Testis (tissue), 3 donors: Measurements from ENCODE around the gene PLA2R1. TPM values are rescaled to one million over a fixed set of nuclear protein-coding genes. Genes with fewer than 3 reads are reported as not detected.

Experiments
- DNase-seq: peaks from one replicate; pipeline ENCODE4 v3.0.0-alpha.2; 2019
- H3K27ac ChIP-seq, 2 donors: fragments of 200-600 bp; sonication (generic); one replicate each; pipeline ENCODE4 v1.5.1; 2019
- H3K27me3 ChIP-seq: fragments of 200-600 bp; sonication (generic); one replicate; pipeline ENCODE4 v1.5.1; 2019
- H3K36me3 ChIP-seq: fragments of 200-600 bp; sonication (generic); one replicate; pipeline ENCODE4 v1.5.1; 2017; ENCODE audit warnings: low read depth; ENCODE audit errors: missing control alignments
- H3K4me1 ChIP-seq: fragments of 200-600 bp; sonication (generic); one replicate; pipeline ENCODE4 v1.5.1; 2019
- H3K4me3 ChIP-seq, 2 donors: fragments of 200-600 bp; sonication (generic); one replicate each; pipeline ENCODE4 v1.5.1; 2017 to 2019
- H3K9me3 ChIP-seq: fragments of 200-600 bp; sonication (generic); one replicate; pipeline ENCODE4 v1.5.1; 2017
- POLR2A ChIP-seq: fragments of 450-650 bp; IDR thresholded peaks from one replicate; pipeline ENCODE4 v1.6.1; 2017; ENCODE audit warnings: antibody characterized with exemption, mild to moderate bottlenecking, moderate library complexity
- WGBS, 2 donors: methylation state at CpG; one replicate each; pipeline ENCODE4 v1.1.5; 2018; 5-methylcytosine and 5-hydroxymethylcytosine counted together
- intact Hi-C: fragments of 100-400 bp; cut with DNase I; formaldehyde crosslinking; loops from one replicate; pipeline ENCODE4 v1.15.1; 2023; ENCODE audit warnings: low total_unique reads
- polyA plus RNA-seq: library from polyadenylated mRNA; stranded (reverse); fragments of 350-450 nt; fragmentation: Illumina TruSeq; extraction: RNeasy Lipid Tissue Mini Kit (QIAGEN cat#74804); gene quantifications from one replicate; pipeline ENCODE4 v1.2.3, GENCODE V29; 2014; ENCODE audit warnings: low read depth, low replicate concordance; ENCODE audit not compliant: insufficient read depth
- total RNA-seq, 2 donors: library from RNA; depleted of rRNA; stranded (reverse); fragments of >200 nt; gene quantifications; one replicate each; pipeline ENCODE4 v1.2.3, GENCODE V29; 2016
- TF ChIP-seq, protein P1 (sequence below), 3 experiments: fragments of 450-650 bp in 2 of 3; fragments of 200-600 bp in 1 of 3; sonication (generic) in 1 of 3; IDR thresholded peaks; one replicate each; pipeline ENCODE4 v1.5.1; 2016 to 2019; ENCODE audit warnings: antibody characterized with exemption in 3 of 3, mild to moderate bottlenecking in 2 of 3, moderate library complexity in 1 of 3

The PLA2R1 gene
- total and polyA plus RNA-seq, 3 donors from 2014 or later, result 3.4 to 5.3 (median 5.0) TPM

GRCh38 chr2:160036736-160037135, 25.7 kb downstream of the PLA2R1 start:
- intact Hi-C loops, result no loop called here
- 68 to 76% methylated on average over 3 of the region's 3 CpGs for WGBS, 2 donors
- Histone ChIP-seq H3K27me3 (no peaks in the 10 kb centered on the region), H3K27ac (no peak overlapping the region), H3K4me1 (no peaks in the 10 kb centered on the region), H3K9me3 (no peaks in the 10 kb centered on the region), H3K4me3 (no peak overlapping the region), H3K36me3 (no peaks in the 10 kb centered on the region)
- TF ChIP-seq, protein P1, sequence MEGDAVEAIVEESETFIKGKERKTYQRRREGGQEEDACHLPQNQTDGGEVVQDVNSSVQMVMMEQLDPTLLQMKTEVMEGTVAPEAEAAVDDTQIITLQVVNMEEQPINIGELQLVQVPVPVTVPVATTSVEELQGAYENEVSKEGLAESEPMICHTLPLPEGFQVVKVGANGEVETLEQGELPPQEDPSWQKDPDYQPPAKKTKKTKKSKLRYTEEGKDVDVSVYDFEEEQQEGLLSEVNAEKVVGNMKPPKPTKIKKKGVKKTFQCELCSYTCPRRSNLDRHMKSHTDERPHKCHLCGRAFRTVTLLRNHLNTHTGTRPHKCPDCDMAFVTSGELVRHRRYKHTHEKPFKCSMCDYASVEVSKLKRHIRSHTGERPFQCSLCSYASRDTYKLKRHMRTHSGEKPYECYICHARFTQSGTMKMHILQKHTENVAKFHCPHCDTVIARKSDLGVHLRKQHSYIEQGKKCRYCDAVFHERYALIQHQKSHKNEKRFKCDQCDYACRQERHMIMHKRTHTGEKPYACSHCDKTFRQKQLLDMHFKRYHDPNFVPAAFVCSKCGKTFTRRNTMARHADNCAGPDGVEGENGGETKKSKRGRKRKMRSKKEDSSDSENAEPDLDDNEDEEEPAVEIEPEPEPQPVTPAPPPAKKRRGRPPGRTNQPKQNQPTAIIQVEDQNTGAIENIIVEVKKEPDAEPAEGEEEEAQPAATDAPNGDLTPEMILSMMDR (IDR thresholded peaks at IDR 0.05), result no peak
- TF ChIP-seq POLR2A, result no peak
- no peak for DNase-seq

DNA sequence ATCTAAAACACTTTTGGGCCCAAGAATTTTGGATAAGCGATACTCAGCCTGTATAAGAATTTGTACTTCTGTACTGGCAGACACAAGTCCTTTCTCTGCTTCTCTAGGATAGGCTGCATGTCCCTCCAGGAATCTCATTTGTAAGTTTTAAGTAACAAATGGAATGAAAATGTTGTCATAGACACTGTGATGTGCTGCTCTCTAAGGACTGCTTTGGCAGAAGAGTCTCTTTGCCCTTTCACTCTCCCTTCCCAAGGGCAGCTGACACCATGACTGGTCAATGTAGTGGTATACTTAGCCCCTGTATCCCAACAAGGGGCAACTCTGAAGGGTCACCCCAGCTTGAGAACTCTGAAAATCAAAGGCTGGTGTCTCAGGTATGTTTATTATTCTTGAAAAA, 27.3 kb downstream of the PLA2R1 start:
- no peak for DNase-seq
- Histone ChIP-seq H3K27me3 (no peaks in the 10 kb centered on the region), H3K27ac (no peak overlapping the region), H3K9me3 (no peaks in the 10 kb centered on the region), H3K4me1 (no peaks in the 10 kb centered on the region), H3K4me3 (no peak overlapping the region), H3K36me3 (no peaks in the 10 kb centered on the region)
- intact Hi-C loops, result no loop called here
- WGBS, 2 donors, result 83 to 85% methylated on average over 1 of the region's 1 CpG
- TF ChIP-seq, protein P1 (IDR thresholded peaks at IDR 0.05), result no peak
- no peak for TF ChIP-seq POLR2A

DNA sequence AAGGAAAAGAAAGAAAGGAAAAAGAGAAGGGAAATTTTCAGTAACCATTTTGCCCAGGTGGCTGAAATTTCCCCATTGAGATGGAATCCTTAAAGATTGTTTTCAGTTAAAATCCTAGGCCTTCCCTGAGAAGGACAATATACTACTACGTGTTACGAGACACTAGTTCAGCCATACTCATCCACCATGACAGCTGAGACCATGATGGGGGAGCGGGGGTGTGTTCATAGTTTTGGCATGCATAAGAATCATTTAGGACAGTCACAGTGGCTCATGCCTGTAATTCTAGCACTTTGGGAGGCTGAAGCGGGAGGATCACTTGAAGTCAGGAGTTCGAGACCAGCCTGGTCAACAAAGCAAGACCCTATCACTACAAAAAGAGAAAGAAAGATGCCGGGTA, 28.0 kb downstream of the PLA2R1 start:
- Histone ChIP-seq H3K4me1 (peaks cover 2% of the 10 kb centered on the region), H3K27ac (no peak overlapping the region), H3K36me3 (no peaks in the 10 kb centered on the region), H3K9me3 (no peaks in the 10 kb centered on the region), H3K4me3 (no peak overlapping the region), H3K27me3 (no peaks in the 10 kb centered on the region)
- TF ChIP-seq, protein P1 (IDR thresholded peaks at IDR 0.05), result no peak
- no peak for TF ChIP-seq POLR2A
- no peak for DNase-seq
- intact Hi-C loops, result no loop called here
- WGBS, 2 donors, result 95 to 97% methylated on average over 6 of the region's 6 CpGs

DNA sequence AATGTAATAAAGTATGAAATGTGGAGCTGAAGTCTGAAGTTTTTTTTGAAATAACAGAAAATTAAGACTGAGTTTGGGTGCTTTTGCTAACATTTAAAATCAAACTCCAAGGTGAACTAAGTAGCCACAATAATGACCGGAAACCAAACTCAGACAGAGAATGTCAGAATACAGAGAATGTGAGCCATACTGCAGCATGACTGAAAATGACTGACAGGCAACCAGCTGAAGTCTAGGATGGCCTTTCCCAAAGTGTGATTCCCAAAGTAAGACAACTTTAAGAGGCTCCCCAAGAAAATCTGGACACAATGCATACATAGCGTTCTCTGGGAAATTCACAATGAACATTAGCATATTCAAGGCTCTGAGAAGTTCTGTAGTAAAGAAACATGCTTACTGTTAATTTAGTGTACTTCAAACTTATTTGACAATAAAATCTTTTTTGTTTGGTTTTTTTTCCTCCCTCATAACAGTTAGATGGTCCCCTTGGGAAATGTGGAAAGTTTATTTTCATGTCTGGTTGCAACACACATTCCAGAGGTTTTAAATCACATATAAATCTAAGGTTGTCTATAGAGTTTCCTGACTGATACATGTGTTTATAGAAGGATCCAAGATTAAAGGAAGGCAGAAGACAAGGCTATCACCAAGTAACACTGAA, 28.6 kb downstream of the PLA2R1 start:
- Histone ChIP-seq H3K27ac (no peak overlapping the region), H3K9me3 (no peaks in the 10 kb centered on the region), H3K4me1 (peaks cover 7% of the 10 kb centered on the region), H3K4me3 (no peak overlapping the region), H3K36me3 (no peaks in the 10 kb centered on the region), H3K27me3 (no peaks in the 10 kb centered on the region)
- DNase-seq, result no peak
- 93 to 97% methylated on average over 2 of the region's 2 CpGs for WGBS, 2 donors
- intact Hi-C loops, result no loop called here
- TF ChIP-seq POLR2A, result no peak
- TF ChIP-seq, protein P1 (IDR thresholded peaks at IDR 0.05), result no peak

DNA sequence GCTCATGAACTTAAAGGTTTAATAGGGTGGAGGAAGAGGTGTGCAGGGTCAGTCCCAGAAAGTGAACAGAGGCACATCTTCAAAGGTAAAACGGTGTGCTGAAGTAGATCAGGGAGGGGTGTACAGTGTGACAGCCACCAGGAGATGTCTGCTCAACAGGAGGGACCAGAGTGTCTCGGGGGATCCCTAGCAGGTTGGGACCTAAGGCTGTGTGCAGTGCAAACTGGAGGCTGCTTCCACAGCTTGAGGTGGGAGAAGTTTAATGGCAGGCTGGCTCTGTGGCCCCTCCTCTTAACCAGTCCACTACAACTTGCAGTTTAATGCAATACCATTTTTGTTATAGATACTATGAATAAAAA, 33.2 kb downstream of the PLA2R1 start:
- no peaks in the 10 kb centered on the region for H3K27me3 ChIP-seq
- DNase-seq, result no peak
- H3K36me3 ChIP-seq, result no peaks in the 10 kb centered on the region
- peaks cover 8% of the 10 kb centered on the region for H3K4me1 ChIP-seq
- H3K9me3 ChIP-seq, result no peaks in the 10 kb centered on the region
- intact Hi-C loops, result no loop called here
- no peak overlapping the region for H3K27ac ChIP-seq
- no peak for TF ChIP-seq POLR2A
- TF ChIP-seq, protein P1 (IDR thresholded peaks at IDR 0.05), result no peak
- H3K4me3 ChIP-seq, result no peak overlapping the region
- WGBS, 2 donors, result 98 to 100% methylated on average over 2 of the region's 2 CpGs
